Thyroid gland (tissue), 4 donors: ENCODE results near the gene ZMYND10.

Experiments
- CTCF ChIP-seq, 6 experiments: fragments of 200-600 bp in 3 of 6; fragments of 450-650 bp in 3 of 6; sonication (generic) in 3 of 6; IDR thresholded peaks; one replicate each; pipeline ENCODE4 v1.5.1; 2016 to 2019; ENCODE audit warnings: antibody characterized with exemption in 6 of 6, mild to moderate bottlenecking in 2 of 6, inconsistent platforms in 1 of 6, moderate library complexity in 1 of 6
- POLR2A ChIP-seq, 2 donors: fragments of 450-650 bp; IDR thresholded peaks; one replicate each; pipeline ENCODE4 v1.6.1; 2017; ENCODE audit warnings: antibody characterized with exemption in 2 of 2, mild to moderate bottlenecking in 2 of 2, moderate library complexity in 1 of 2

- TF ChIP-seq POLR2A (IDR thresholded peaks at IDR 0.05): no peak
- TF ChIP-seq CTCF (IDR thresholded peaks at IDR 0.05): no peak
Measured at GRCh38 chr3:50371133-50371685, 25.7 kb upstream of the ZMYND10 start.
